ENCODE results near the gene OXCT2.
A peak's percentile ranks its signal among the peaks of the same experiment; 100 is the strongest.

The OXCT2 gene

DNA sequence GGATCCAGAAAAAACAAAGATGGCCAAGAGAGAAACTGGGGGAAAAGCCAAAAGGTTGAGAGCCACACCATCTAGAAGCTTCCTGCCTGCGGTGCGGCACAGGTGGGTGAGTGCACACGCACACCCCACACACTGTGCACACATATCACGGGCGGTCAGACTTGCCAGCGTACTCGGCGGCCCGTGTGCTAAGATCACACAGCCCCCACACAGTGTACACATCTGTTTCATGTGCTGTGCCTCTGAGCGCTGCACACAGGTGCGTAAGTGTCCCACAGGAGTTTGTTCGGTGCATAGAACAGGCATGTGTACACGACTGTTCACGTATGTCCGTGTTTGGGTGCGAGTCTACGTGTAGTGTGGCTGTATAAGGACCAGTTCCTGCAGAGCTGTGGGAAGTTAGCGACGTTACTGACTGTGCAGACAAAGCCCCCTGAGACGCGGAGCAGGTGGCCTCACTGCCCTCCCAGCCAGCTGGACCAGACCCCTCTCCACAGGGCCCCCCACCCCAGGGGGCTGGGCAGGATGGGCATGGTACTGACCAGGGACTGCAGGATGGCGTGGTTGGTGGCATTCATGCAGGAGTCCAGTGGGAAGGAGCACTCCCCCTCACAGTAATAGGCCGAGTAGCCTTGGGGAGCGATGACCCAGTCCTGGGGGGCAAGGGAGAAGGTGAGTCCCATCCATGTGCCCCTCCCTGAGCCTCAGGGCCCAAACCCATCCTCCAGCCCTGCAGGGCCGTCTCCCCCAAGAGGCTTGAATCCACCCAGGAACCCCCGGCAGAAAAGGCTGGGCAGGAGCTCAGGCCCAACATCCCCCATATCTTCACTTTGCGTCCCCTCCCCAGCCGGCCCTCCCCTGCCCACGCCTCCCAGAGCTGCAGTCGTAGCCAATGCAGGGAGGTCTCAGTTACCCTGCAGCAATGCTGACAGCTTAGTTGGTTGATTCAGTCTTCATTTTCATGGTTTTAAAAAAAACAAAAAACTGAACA is 8.3 kb downstream of the OXCT2 start:
- DNase-seq (ENCODE audit: low read depth): no peak

DNA sequence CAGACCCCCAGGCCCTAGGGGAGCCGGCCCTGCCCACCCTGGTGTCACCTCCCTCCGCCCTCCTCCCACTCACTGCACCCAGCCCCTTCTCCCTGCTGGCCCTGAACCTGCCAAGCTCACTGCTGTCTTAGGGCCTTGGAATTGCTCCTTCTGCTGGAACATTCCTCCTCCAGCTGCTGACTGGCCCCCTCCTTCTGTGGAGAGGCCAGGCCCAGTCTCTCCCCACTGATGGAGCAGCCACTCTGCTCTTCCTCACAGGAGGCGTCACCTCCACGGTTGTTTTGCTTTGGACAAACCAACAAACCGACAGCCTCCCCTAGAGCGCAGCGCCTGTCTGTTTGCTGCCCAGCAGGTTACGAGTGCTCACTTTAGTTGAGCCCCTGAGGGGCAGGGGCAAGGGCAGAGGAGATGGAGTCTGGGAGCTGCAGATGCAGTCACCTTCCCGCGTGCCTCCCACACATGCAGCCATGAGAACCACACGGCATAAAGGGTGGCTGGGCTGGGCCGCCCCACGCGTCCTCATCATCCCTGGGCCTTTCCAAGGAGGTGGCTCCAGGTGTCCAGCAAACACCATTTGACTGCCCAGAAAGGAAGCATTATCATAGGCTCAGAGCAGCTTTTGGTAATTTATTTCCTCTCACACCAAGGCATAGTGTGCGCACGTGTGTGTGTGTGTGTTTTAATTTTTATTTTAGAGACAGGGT is 9.4 kb downstream of the OXCT2 start:
- no peak for DNase-seq (ENCODE audit: low read depth)

DNA sequence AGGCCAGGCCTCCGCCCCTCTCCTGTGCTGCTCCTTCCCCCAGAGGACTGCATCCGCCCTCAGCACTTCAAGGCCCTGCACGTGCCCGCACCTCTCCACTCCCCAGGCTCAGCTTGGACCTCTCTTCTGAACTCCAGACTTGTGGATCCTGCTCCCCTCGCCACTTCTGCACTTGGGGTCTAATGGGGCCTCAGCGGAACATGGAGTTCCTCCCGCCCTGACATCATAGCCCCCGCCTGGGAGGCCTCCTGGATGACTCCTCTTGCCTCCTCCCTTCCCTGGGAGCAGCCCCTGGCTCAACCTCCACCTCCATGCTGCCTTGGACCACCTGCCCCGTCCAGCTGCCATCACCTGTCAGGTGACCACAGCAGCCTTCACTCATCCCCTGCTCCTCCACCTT is 10.1 kb downstream of the OXCT2 start:
- DNase-seq (ENCODE audit: low read depth): no peak

DNA sequence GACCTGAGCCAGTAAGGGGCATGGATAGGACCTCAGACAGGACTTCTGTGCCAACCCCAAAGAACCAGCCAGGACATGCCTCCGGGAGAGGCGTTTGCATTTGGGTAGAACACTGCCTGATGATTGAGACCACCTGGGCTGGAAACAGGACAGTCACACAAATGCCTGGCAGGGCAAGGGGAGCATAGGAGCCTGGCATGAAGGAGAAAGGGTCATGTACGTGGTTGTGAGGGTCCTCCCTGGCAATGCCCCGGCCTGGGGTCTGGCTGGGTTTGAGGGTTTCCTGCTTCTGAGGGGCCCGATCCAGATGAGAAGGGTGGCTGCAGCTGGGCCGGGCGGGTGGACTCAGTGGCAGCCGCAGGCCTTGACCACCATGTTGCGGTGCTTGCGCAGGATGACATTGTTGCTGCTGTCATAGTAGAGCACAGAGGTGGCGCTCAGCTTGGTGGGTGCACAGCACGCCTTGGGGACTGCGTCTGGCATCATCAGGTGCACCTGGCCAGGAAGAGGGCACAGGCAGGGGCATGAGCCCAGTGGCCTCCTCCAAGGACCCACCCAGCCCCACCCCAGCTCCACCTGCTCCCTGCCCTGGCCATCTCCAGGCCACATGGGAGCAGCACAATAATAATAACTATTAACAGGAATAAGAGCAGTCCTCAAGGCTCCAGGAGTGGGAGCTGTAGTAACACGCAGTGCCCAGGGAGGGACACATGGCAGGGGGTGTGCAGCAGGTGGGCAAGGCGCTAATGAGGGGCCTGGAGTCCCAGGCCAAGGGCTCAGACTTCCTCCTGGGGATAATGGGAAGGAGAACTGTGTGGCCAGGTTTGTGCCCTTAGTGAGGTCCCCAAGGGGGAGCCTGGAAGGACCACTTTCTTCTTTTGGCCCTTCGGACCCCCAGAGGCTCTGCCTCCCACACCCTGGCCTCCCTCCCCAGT is 10.8 kb downstream of the OXCT2 start:
- DNase-seq (ENCODE audit: low read depth): no peak

GRCh38 chr1:39759436-39759726 is 11.8 kb downstream of the OXCT2 start:
- no peak for DNase-seq (ENCODE audit: low read depth)

DNA sequence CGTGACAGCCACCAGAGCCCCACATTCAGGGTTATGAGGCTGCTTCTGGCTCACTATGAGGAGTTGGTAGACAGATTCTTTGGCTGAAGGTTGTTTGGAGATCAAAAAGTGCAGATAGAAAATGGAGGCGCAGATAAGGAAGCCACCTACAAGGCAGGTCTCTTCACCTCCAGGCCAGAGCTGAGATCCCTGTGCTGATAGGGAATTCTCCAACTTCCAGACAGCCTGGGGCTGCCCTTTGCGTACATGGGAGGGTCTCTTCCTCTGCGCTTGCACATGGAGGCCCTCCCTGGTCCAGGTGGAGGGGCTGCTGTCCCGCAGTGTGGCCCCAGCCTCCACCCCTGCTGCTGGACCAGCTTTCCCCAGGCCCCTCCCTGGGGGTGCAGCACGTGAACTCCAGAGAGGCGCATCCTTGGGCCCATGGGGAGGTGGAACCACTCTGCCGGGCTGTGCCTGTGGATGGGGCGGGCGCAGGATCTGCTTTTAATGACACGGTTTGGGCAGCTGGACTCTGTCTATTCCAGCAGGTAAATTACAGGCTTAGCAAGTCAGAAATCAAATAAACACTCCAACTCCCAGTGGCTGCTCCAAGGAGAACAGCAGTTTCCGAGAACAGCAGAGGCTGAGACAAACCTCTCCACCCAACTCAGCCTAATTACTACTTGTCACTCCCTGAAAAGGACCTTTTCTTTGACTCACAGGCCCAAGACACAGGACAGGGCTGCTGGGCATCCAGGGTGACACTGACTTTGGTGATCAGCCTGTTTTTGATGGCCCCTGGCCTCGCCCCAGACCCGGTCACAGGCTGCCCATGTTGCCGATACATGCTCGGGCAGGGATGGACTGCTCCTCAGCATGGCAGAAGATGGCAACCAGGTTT is 12.4 kb downstream of the OXCT2 start:
- no peak for DNase-seq (ENCODE audit: low read depth)

DNA sequence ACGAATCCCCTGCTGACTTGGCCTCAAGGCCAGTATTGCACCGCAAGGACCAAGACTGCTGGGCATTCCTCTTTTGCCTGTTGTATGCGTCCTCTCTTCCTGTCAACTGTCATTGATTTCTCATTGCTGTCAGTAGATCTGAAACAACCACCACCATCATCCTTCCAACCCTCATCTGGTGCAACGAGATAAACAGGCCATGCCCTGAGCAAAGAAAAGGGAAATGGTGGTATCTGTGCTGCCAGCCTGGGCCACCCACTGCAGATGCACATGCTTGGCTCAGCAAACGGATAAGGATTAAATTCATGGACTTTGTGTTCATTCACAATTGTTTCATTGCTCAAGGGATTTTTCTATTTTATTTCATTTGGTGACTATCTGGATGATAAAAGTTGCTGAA is 13.6 kb downstream of the OXCT2 start:
- no peak for DNase-seq (ENCODE audit: low read depth)

GRCh38 chr1:39755965-39756659 is 15.0 kb downstream of the OXCT2 start:
- DNase-seq (ENCODE audit: low read depth): no peak

DNA sequence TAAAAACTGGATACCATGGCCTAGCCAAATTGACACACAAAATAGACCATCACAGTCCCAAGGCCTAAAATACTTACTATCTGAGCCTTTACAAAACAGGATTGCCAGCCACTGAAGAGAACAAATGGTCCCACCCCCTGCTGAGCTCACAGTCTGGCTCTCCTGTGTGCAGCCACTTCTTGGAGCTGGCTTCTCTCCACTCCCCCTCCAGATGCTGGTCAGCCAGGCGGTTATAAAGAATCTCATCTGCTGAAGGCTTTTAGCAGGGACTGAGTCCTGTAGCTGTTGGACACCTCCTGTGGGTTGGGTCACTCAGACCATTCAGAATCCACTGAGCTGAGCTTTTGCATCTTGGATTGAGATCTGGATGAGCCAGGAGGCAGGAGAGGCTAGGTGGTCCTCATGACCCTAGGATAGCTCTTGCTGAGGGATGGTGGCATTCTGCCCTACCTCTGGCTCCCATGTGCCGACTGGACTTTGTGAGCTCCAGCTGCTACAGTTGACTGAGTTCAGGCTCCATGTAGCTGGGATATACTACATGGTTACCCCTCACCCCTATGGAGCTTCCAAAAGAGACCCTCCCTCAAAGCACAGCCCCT is 16.1 kb downstream of the OXCT2 start:
- no peak for DNase-seq (ENCODE audit: low read depth)

DNA sequence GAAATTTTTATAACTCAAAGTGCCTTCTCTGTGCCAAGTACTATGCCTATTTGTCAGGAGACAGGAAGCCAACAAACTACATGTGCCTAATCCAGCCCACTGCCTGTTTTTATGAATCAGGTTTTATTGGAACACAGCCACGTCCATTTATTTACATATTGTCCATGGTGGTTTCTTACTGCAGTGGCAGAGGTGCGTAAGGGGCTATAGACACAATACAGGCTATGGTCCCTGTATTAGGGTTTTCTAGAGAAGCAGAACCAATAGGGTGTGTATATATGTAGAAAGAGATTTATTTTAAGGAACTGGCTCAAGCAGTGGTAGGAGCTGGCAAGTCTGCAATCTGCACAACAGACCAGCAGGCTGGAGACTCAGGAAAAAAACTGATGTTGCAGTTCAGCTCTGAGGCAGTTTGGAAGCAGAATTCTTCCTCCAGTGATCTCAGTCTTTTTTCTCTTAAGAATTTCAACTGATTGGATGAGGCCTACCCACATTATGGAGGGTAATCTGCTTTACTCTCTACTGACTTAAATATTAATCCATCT is 17.1 kb downstream of the OXCT2 start:
- DNase-seq (ENCODE audit: low read depth): no peak

- DNase-seq (ENCODE audit: low read depth): no peak
These were observed 17.8 kb downstream of the OXCT2 start for GRCh38 chr1:39753132-39754025.

DNA sequence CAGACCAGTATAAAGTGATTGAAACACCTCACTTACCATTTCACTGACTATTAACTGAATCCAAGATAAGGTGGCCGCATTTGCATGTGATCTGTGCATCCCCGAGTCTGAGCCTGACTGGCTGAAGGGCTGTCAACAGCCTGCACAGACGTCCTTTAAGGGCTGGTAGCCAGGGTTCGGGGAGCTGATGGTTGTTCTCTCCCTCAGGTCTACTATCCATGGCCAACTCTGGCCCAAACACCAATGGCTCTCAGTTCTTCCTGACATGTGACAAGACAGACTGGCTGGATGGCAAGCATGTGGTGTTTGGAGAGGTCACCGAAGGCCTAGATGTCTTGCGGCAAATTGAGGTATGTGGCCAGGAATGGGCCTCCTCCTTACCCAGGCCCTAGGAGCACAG is 18.4 kb downstream of the OXCT2 start:
- DNase-seq (ENCODE audit: low read depth): no peak

- DNase-seq (ENCODE audit: low read depth): no peak
These were observed 19.6 kb downstream of the OXCT2 start for GRCh38 chr1:39751595-39751994.

GRCh38 chr1:39745016-39745670 is 26.0 kb downstream of the OXCT2 start:
- DNase-seq (ENCODE audit: low read depth): no peak

- DNase-seq (ENCODE audit: low read depth): peak; percentile 94
These were observed 32.4 kb downstream of the OXCT2 start, which contains the start of gene PPIE for GRCh38 chr1:39738622-39739366. Gene PPIE (plus strand): TSS chr1:39738882. CDS start chr1:39738901, 19 bp downstream.

GRCh38 chr1:39737546-39738169 is 33.5 kb downstream of the OXCT2 start:
- no peak for DNase-seq (ENCODE audit: low read depth)

- DNase-seq (ENCODE audit: low read depth): no peak
These were observed 35.4 kb downstream of the OXCT2 start for GRCh38 chr1:39735731-39736130.
